GM18858 (cell line): ENCODE data around the gene GATA1.
"Not testable (repeated sequence)": the region's sequence is repeated elsewhere in the genome, so short reads cannot be mapped to it uniquely, and the experiment has no call there.

Experiments
- ATAC-seq: cut with Tn5 transposase; IDR thresholded peaks from one replicate; pipeline ENCODE4 v1.9.1; 2021; ENCODE audit not compliant: unreplicated experiment

The GATA1 gene

GRCh38 chrX:48806081-48806480 lies 19.7 kb downstream of the GATA1 start:
- ATAC-seq: no peak

- ATAC-seq: no peak
These were observed 27.3 kb downstream of the GATA1 start for GRCh38 chrX:48813644-48814043.

GRCh38 chrX:48814722-48815121 lies 28.3 kb downstream of the GATA1 start:
- ATAC-seq: no peak

DNA sequence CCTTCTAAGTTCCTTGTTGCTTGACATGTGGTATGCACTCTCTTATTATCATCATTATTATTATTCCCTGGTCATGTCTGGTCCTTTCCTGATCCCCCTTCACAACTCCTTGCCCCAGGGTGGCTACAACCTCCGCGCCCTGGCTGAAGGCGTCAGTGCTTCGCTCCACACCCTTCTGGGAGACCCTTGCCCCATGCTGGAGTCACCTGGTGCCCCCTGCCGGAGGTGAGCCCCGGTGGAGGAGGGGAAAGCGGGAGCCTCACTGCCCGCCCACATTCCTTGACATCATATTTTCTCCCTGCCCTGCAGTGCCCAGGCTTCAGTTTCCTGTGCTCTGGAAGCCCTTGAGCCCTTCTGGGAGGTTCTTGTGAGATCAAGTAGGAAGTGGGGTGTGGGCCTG lies 28.9 kb downstream of the GATA1 start:
- ATAC-seq: no peak

- no peak for ATAC-seq
These were observed 29.8 kb downstream of the GATA1 start for GRCh38 chrX:48816014-48816810.

- no peak for ATAC-seq
These were observed 31.7 kb downstream of the GATA1 start for GRCh38 chrX:48818098-48818497.

DNA sequence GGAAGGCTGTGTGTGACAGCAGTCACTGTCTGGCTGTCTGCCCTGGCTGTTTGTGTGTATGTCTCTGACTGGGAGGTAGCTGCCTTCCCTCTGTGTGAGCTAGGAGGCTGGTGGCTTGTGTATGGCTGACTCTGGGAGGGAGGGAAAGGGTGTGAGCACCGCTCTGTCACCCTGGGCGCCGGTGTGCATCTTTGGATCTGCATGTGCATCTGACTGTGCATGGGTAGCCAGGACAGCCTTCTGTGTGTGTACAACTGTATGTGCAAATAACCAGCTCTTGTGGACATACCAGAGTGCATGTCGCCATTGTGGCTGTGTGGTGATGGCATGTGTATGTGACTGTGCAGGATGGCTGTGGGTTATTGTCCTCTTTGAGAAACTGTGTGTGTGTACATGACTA lies 32.5 kb downstream of the GATA1 start:
- ATAC-seq: no peak

DNA sequence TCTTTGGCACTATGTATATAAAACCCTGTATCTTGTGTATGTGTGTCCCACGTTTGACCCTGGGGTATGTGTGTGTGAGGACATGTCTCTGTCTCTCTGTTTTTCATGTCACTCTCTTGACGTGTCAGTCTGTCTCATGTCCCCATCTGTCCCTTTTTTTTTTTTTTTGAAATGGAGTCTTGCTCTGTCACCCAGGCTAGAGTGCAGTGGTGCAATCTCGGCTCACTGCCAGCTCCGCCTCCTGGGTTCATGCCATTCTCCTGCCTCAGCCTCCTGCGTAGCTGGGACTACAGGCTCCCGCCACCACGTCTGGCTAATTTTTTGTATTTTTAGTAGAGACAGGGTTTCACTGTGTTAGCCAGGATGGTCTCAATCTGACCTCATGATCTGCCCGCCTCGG lies 33.0 kb downstream of the GATA1 start:
- ATAC-seq: not testable (repeated sequence)

GRCh38 chrX:48823053-48823452 lies 36.7 kb downstream of the GATA1 start:
- no peak for ATAC-seq

DNA sequence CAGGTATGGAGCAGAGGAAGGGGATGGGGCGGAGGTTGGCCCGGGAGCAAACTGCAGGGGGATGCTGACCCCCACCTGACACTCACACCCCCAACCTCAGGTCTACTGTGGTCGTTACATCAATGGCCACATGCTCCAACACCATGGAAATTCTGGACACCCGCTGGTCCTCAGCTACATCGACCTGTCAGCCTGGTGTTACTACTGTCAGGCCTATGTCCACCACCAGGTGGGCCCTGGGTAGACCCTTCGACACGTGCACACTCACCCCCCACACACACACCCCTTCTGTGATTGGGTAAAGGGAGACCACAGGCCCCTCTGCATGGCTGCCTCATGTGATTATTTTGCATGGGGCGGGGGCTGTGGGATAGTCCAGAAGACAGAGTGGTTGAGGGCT lies 37.7 kb downstream of the GATA1 start:
- ATAC-seq: no peak

DNA sequence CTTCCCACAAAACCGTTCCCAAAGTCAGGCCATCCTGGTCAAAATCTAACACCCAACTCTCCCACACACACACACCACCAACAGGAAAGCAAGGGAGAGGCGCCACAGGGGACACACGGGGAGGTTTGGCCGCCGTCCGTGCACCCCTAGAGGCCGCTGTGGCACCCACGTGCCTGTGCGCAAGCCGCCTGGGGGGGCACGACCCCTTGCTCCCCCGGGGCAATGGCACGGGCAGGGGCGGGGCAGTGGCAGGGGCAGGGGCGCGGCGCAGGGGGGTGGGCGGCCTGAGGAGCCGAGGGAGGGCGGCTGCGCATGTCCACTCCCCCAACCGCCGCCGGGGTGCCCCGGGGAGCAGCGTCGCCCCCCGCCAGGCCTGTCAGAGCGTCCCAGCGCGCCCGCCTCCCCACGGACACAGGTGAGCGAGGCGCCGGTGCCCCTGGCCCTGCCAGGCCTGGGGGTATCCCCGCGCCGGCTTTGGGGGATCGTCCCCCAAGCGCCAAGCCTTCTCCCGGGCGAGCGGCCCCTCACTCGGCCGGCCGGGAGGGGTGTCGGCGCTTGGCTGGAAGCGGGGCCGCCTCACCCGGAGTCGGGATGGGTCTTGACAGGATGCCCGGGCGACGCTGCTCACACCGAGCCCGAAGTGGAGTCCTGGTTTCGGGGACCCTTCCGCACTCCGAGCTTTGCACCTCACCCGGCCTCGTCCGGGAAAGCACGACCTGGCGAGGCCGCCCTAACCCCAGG lies 39.9 kb downstream of the GATA1 start, which contains the start of gene ERAS:
Gene ERAS, plus strand, starts transcription at position 379 of the 741 bp plus-strand sequence. CDS start 2,611 bp downstream, outside the sequence.
- no peak for ATAC-seq

- no peak for ATAC-seq
These were observed 40.7 kb downstream of the GATA1 start for GRCh38 chrX:48826876-48827653.

GRCh38 chrX:48827654-48827968 lies 41.2 kb downstream of the GATA1 start:
- ATAC-seq: no peak

DNA sequence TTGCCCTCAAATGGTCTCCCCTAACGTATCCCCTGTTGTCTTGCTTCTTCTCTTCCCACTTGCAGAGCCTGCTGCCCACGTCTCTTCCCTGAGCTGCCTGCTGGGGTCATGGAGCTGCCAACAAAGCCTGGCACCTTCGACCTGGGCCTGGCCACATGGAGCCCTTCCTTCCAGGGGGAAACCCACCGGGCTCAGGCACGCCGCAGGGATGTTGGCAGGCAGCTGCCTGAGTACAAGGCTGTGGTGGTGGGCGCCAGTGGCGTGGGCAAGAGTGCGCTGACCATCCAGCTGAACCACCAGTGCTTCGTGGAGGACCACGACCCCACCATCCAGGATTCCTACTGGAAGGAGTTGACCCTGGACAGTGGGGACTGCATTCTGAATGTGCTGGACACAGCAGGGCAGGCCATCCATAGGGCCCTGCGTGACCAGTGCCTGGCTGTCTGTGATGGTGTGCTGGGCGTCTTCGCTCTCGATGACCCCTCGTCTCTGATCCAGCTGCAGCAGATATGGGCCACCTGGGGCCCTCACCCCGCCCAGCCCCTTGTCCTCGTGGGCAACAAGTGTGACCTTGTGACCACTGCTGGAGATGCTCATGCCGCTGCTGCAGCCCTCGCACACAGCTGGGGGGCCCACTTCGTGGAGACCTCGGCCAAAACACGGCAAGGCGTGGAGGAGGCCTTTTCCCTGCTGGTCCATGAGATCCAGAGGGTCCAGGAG lies 42.8 kb downstream of the GATA1 start:
- no peak for ATAC-seq

- no peak for ATAC-seq
These were observed 44.9 kb downstream of the GATA1 start for GRCh38 chrX:48831136-48831908.

DNA sequence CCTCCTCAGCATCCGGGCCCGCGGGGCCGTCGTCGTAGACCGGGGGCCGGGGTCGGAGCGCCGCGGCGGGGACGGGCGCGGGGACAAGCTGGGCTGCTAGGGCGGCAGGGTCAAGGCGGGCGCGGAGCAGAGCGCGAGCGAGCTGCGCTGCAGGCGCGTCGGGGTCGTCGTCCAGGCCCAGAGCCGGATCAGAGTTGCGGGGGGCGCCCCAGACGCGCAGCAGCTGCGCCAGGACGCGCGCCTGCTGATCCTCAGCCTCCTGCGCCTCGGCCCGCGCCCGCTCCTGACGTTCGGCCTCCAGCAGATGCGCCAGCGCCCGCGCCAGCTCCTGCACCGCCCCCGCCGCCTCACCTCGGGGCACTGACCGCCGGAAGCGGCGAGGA lies 45.5 kb downstream of the GATA1 start:
- ATAC-seq: no peak

GRCh38 chrX:48833542-48834138 lies 47.2 kb downstream of the GATA1 start:
- ATAC-seq: no peak

- ATAC-seq: no peak
These were observed 48.0 kb downstream of the GATA1 start for GRCh38 chrX:48834383-48834709.

DNA sequence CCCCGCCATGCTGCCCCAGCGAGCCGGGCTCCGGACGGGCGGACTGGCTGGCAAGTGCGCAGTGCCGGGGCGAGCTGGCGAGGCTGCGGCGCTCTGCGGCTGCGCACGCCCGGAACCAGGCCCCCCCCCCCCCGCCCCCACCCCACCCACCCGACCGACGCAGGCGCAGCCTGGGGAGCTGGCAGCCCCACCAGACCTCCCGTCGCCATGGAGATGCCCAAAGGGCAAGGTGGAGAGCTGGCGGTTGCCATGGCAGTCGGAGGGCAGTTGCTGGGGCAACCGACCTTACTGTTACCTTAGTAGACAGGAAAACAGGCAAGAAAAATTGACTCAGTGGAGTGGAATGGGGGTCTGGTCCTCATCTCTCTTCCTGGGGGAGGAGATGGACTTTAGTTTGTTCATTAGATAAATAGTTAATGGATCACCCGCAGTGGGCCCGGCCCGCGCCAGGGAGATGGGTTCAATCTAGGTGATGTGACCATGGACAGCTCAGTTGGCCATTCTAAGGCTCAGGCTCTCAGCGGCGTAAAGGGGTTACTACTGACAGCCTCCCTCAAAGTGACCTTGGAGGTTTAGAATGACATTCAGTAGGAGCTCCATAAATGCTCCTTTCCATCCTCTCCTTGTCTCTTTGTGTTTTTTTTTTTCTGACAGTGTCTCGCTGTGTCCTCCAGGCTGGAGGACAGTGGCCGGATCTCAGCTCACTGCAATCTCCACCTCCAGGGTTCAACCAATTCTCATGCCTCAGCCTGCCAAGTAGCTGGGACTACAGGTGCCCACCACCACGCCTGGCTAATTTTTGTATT lies 49.3 kb downstream of the GATA1 start, which contains the start of gene PCSK1N:
Gene PCSK1N, minus strand, starts transcription at position 87 of the 806 bp plus-strand sequence. Its CDS starts 78 bp downstream, at position 9.
- ATAC-seq: no peak
